Kidney epithelial cell (primary cell): Measurements from ENCODE around the gene ALOX15B. TPM values are rescaled to one million over a fixed set of nuclear protein-coding genes. Genes with fewer than 3 reads are reported as not detected.

ENCODE experiments used
- DNase-seq: peaks from one replicate; pipeline ENCODE4 v3.0.0-alpha.2; 2010; ENCODE audit warnings: low read depth
- H3K27me3 ChIP-seq: 2 replicates; pipeline ENCODE4 v1.6.0; 2011; ENCODE audit warnings: low read length; ENCODE audit not compliant: control insufficient read depth, insufficient read depth
- H3K36me3 ChIP-seq: 2 replicates; pipeline ENCODE4 v1.5.1; 2011; ENCODE audit warnings: low read length; ENCODE audit not compliant: control insufficient read depth, insufficient read depth
- H3K4me3 ChIP-seq: 2 replicates; pipeline ENCODE4 v1.5.1; 2011; ENCODE audit warnings: low read depth, mild to moderate bottlenecking, control low read depth, low read length
- total RNA-seq: library from RNA; depleted of rRNA; stranded (reverse); fragments of >200 nt; gene quantifications from 2 replicates; pipeline ENCODE4 v1.2.3, GENCODE V29; 2015
- TF ChIP-seq, protein P1 (sequence below): IDR thresholded peaks from 2 replicates; pipeline ENCODE4 v1.5.1; 2011; ENCODE audit warnings: mild to moderate bottlenecking, moderate library complexity, low read length, control low read depth, inconsistent platforms; ENCODE audit not compliant: insufficient read depth, poor library complexity, severe bottlenecking

Gene ALOX15B
- total RNA-seq, 1 donor from 2014 or later: 0.29 TPM

DNA sequence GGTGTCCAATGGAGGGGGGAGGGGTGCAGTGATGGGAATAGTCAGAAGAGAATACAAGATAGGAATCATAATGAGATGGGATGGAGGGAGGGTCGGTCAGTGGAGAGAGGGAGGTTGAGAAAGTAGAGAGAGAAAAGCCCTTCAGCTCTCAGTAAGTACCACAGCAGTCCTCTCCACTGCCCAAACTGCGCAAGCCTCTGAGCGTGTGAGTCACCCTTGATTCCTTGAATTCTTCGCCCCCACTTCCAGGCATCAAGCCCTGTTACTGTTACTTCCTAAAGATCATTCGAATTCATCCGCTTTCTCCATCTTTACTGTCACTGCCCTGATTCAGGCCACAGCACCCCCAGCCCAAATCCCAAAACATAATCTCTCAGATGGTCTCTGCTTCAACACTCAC, 34.0 kb upstream of the ALOX15B start:
- Histone ChIP-seq H3K4me3 (no peak overlapping the region), H3K27me3 (peaks cover 40% of the 10 kb centered on the region), H3K36me3 (no peaks in the 10 kb centered on the region)
- TF ChIP-seq, protein P1, sequence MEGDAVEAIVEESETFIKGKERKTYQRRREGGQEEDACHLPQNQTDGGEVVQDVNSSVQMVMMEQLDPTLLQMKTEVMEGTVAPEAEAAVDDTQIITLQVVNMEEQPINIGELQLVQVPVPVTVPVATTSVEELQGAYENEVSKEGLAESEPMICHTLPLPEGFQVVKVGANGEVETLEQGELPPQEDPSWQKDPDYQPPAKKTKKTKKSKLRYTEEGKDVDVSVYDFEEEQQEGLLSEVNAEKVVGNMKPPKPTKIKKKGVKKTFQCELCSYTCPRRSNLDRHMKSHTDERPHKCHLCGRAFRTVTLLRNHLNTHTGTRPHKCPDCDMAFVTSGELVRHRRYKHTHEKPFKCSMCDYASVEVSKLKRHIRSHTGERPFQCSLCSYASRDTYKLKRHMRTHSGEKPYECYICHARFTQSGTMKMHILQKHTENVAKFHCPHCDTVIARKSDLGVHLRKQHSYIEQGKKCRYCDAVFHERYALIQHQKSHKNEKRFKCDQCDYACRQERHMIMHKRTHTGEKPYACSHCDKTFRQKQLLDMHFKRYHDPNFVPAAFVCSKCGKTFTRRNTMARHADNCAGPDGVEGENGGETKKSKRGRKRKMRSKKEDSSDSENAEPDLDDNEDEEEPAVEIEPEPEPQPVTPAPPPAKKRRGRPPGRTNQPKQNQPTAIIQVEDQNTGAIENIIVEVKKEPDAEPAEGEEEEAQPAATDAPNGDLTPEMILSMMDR: no peak
- DNase-seq: no peak

DNA sequence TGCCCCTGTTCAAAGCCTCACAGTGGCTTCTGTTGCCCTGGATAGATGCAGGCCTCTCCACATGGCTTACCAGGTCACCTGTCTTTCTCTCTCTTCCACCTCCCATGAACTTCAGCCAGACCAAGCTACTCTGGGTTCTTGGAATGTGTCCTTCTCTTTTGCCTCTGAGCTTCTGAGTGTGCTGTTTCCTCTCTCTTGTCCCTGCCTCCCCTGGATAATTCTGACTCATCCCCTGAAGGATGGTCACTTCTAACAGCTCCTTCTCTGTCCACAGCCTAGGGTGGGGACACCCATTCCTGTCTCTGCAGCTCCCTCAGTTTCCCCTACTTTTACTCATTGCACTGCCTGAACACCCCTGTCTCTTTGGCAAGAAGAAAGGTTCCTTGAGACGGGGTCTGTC, 33.5 kb upstream of the ALOX15B start:
- H3K27me3 ChIP-seq: peaks cover 40% of the 10 kb centered on the region
- no peaks in the 10 kb centered on the region for H3K36me3 ChIP-seq
- TF ChIP-seq, protein P1: no peak
- no peak for DNase-seq
- no peak overlapping the region for H3K4me3 ChIP-seq

DNA sequence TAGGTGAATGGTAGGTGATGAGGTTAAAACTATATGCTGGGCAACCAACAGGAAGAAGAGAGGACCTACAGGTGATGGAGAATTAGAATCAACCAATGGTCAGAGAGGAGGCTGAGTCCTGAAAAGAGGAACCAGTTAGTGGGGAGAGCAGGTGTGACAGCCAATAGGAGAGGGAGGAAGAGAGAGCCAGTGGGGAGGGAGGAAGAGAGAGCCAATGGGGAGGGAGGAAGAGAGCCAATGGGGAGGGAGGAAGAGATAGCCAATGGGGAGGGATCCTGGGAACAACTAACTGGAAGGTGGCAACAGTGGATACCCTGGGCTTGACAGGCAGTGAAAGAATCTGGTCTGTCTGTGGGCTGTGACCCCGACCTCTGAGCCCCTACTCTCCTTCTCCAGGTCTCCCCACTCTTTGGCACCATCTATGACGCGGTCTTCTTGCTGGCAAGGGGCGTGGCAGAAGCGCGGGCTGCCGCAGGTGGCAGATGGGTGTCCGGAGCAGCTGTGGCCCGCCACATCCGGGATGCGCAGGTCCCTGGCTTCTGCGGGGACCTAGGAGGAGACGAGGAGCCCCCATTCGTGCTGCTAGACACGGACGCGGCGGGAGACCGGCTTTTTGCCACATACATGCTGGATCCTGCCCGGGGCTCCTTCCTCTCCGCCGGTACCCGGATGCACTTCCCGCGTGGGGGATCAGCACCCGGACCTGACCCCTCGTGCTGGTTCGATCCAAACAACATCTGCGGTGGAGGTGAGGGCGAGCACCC, 32.7 kb upstream of the ALOX15B start:
- no peak for DNase-seq
- Histone ChIP-seq H3K4me3 (no peak overlapping the region), H3K36me3 (no peaks in the 10 kb centered on the region), H3K27me3 (peaks cover 40% of the 10 kb centered on the region)
- TF ChIP-seq, protein P1: no peak

DNA sequence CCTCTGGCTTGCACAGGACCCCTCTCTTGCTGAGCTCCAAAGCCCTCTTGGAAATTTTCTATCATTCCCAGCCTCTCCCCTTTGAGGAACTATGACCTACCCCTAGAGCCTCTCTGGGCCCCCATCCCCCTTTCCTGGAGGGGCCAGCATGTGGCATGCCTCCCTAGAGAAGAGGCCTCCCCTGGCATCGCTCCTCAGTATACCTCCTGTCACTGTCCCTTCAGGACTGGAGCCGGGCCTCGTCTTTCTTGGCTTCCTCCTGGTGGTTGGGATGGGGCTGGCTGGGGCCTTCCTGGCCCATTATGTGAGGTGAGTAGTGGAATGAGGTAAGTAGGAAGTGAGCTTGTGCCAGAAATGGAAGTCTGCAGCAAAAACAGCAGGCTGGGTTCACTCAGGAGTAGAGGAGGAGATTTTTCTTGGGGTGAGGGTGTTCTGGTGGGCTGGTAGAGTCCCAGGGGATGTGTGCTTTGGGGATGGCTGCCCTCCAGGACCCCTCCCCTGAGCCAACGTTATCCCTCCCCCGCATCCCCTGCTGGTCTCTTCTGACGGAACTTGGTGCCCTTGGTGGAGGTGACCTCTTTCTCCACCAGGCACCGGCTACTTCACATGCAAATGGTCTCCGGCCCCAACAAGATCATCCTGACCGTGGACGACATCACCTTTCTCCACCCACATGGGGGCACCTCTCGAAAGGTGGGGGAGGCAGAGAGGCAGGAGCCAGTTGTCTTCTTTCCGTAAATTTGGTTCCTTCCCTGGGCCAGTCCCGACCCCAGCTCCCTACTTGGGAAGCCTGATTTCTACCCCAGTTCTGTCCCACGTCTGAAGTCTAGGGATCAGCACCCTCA, 31.8 kb upstream of the ALOX15B start:
- peaks cover 37% of the 10 kb centered on the region for H3K27me3 ChIP-seq
- TF ChIP-seq, protein P1: no peak
- no peak overlapping the region for H3K4me3 ChIP-seq
- no peaks in the 10 kb centered on the region for H3K36me3 ChIP-seq
- no peak for DNase-seq

DNA sequence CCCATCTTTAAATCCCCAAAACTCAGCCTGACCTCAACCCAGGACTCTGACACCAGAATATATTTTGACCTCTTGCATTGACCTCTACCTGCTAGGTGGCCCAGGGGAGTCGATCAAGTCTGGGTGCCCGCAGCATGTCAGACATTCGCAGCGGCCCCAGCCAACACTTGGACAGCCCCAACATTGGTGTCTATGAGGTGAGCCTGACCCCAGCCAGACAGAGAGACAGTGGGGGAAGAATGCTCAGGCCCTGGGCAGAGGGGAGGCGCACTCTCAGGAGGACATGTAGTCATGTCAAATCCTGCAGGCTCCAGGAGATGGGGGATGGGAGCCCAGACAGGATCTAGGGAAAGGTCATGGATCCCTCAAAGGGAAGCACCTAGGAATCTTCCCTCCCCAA, 31.0 kb upstream of the ALOX15B start:
- TF ChIP-seq, protein P1: no peak
- DNase-seq: no peak
- no peak overlapping the region for H3K4me3 ChIP-seq
- no peaks in the 10 kb centered on the region for H3K36me3 ChIP-seq
- peaks cover 32% of the 10 kb centered on the region for H3K27me3 ChIP-seq
